GM19043 (cell line): Measurements from ENCODE around the gene IMPG2.

Source experiments
- ATAC-seq: cut with Tn5 transposase; IDR thresholded peaks from one replicate; pipeline ENCODE4 v1.9.1; 2021; ENCODE audit warnings: low read depth; ENCODE audit not compliant: unreplicated experiment

The IMPG2 gene

GRCh38 chr3:101189796-101190195 is 130.6 kb downstream of the IMPG2 start:
- no peak for ATAC-seq

- ATAC-seq, result no peak
Observed at GRCh38 chr3:101189176-101189575, 131.2 kb downstream of the IMPG2 start.

- ATAC-seq, result no peak
Observed at GRCh38 chr3:101185341-101185740, 135.0 kb downstream of the IMPG2 start.

GRCh38 chr3:101184111-101184510 is 136.3 kb downstream of the IMPG2 start:
- no peak for ATAC-seq

GRCh38 chr3:101183151-101183550 is 137.2 kb downstream of the IMPG2 start:
- no peak for ATAC-seq

- no peak for ATAC-seq
Observed at GRCh38 chr3:101182734-101183133, 137.6 kb downstream of the IMPG2 start.

- ATAC-seq, result no peak
Observed at GRCh38 chr3:101181801-101182200, 138.6 kb downstream of the IMPG2 start.

GRCh38 chr3:101179637-101180036 is 140.7 kb downstream of the IMPG2 start:
- no peak for ATAC-seq

- ATAC-seq, result no peak
Observed at GRCh38 chr3:101177577-101177976, 142.8 kb downstream of the IMPG2 start.
